ENCODE data around the gene CACNA1E. TPM values are rescaled to one million over a fixed set of nuclear protein-coding genes. Genes with fewer than 3 reads are reported as not detected.

Gene CACNA1E
- total and polyA plus RNA-seq, 2 of the 13 experiments (the other 11 are each of a cell fraction or from before 2014, with no cell fraction given), result not detected

- Histone ChIP-seq H3K9ac (ENCODE audit: insufficient read depth, low read depth, low read length) (no peak overlapping the region), H3K79me2 (ENCODE audit: insufficient read depth, low read length) (no peaks in the 10 kb centered on the region), H3K4me2 (ENCODE audit: low read depth, low read length) (no peak overlapping the region), H3K9me3 (ENCODE audit: low read length) (no peaks in the 10 kb centered on the region), H3K4me1 (ENCODE audit: insufficient read depth, low read length) (no peaks in the 10 kb centered on the region), H2AFZ (ENCODE audit: low read length) (no peak overlapping the region), H3K27me3 (ENCODE audit: control insufficient read depth in 1 of 2, insufficient read depth in 2 of 2, low read length in 2 of 2) (peaks cover 0 to 26% of the 10 kb centered on the region in 2 experiments; a peak in 2 of 5 replicates), H4K20me1 (ENCODE audit: insufficient read depth, low read length) (no peaks in the 10 kb centered on the region), H3K36me3 (replicated peaks in 1 of 2; ENCODE audit: control insufficient read depth in 1 of 2, insufficient read depth in 2 of 2, low read length in 2 of 2) (no peaks in the 10 kb centered on the region), H3K4me3 (replicated peaks in 1 of 3; ENCODE audit: insufficient read depth in 1 of 3, low read depth in 2 of 3, low read length in 3 of 3) (no peak overlapping the region), H3K27ac (ENCODE audit: extremely low read length, insufficient read depth, low read length) (no peak overlapping the region)
- ATAC-seq (no peak), DNase-seq (ENCODE audit: low spot score) (no peak), FAIRE-seq (no peak)
- intact Hi-C loops (cut with micrococcal nuclease; ENCODE audit: unreplicated experiment) (no loop called here), in situ Hi-C loops (cut with HindIII; ENCODE audit: extremely low pct_ligation_motif_present, low pct_unique_long_range_greater_than_20kb) (no loop called here)
- ChIA-PET POLR2A (no interaction called here), CTCF (ENCODE audit: low intra/inter-chr PET ratio, low total read pairs) (no interaction called here)
- 0% methylated on average over 1 of the region's 1 CpG for WGBS (ENCODE audit: low lambda C conversion rate)
- no TSS peak for BruUV-seq (replicated peaks)
- no peak for TF ChIP-seq ZNF703 (CRISPR knock-in tag; IDR thresholded peaks at IDR 0.05; ENCODE audit: borderline replicate concordance)
- no peak for TF ChIP-seq HDAC6 (IDR thresholded peaks at IDR 0.05; ENCODE audit: low read depth, low read length)
- no peak for TF ChIP-seq ATF5 (CRISPR knock-in tag; IDR thresholded peaks at IDR 0.05; ENCODE audit: low read depth)
- no peak for TF ChIP-seq TRIM22 (IDR thresholded peaks at IDR 0.05)
- TF ChIP-seq NCOR1 (IDR thresholded peaks at IDR 0.05; ENCODE audit: borderline replicate concordance, low read length), result no peak
- no peak for TF ChIP-seq BORCS8-MEF2B (CRISPR knock-in tag; IDR thresholded peaks at IDR 0.05)
- no peak for TF ChIP-seq ZGPAT (CRISPR knock-in tag; IDR thresholded peaks at IDR 0.05)
- no peak for TF ChIP-seq HMGXB4 (CRISPR knock-in tag; IDR thresholded peaks at IDR 0.05; ENCODE audit: borderline replicate concordance in 1 of 2, low read depth in 1 of 2)
- no peak for TF ChIP-seq HINFP (CRISPR knock-in tag; IDR thresholded peaks at IDR 0.05; ENCODE audit: low read depth)
- no peak for TF ChIP-seq ZBTB26 (CRISPR knock-in tag; IDR thresholded peaks at IDR 0.05; ENCODE audit: borderline replicate concordance)
- TF ChIP-seq KMT2B (CRISPR knock-in tag; IDR thresholded peaks at IDR 0.05), result no peak
- TF ChIP-seq POGK (CRISPR knock-in tag; conservative IDR thresholded peaks at IDR 0.05), result no peak
These were observed 294.5 kb downstream of the CACNA1E start for GRCh38 chr1:181777812-181778211.

Data from HepG2 (cell line).